GM18870 (cell line): ENCODE measurements around the gene CETN2.

ENCODE experiments used
- ATAC-seq: cut with Tn5 transposase; IDR thresholded peaks from one replicate; pipeline ENCODE4 v1.9.1; 2021; ENCODE audit warnings: moderate library complexity; ENCODE audit not compliant: unreplicated experiment

The CETN2 gene

DNA sequence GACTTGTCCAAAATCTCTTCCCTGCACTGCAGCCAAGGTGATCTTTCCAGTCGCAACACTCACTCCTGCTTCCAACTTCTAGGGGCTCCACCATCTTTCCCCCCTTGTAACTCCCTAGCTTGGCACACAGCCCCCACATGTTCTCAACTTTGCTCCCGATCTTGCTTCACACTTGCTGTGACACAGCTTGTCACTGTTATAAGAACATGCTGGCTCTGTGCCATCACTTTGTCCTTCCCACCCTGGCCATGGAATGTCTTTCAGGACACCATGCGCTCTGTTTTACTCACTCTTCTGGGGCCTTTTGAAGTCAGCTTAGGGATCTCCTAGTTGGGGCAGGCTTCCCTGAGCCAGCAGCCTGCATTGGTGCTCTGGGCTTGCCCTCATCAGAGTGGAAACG lies 2.8 kb upstream of the CETN2 start:
- no peak for ATAC-seq

DNA sequence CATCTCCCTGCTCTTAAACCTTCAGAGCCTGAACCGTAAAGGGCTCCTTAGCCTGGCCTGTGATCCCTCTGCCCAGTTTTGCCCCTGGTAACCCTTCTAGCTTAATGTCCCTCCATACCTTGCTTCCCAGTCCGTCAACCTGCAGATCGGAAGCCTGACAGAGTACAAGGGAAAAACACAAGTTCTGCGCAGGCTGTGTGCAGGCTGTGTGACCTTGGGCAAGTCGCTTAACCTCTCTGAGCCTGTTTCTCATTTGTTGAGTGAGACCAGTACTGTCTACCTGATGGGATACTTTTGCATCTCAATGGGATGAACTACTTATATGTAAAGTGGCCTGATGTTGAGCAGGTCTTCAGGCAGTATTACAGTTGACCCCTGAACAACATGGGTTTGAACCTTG lies 2.0 kb upstream of the CETN2 start:
- ATAC-seq, result no peak

DNA sequence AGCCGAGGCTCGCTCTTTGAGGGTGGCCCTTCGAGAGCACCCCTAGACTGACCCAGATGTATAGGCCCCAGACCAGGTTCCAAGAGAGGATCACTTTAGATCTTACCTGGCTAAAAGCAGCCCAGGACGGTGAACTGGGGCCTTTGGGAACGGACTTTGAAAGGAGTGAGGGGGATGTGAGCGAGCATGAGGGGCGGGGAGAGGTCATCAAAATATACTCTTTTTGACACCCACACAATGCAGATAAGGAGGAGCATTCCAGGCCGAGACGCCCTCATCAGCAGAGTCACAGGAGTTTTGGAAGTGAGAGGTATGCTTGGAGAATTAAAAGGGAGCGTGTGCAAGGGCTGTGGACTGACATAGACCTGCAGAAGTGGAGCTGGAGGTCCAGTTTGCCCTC lies 834 bp upstream of the CETN2 start:
- ATAC-seq, result no peak

DNA sequence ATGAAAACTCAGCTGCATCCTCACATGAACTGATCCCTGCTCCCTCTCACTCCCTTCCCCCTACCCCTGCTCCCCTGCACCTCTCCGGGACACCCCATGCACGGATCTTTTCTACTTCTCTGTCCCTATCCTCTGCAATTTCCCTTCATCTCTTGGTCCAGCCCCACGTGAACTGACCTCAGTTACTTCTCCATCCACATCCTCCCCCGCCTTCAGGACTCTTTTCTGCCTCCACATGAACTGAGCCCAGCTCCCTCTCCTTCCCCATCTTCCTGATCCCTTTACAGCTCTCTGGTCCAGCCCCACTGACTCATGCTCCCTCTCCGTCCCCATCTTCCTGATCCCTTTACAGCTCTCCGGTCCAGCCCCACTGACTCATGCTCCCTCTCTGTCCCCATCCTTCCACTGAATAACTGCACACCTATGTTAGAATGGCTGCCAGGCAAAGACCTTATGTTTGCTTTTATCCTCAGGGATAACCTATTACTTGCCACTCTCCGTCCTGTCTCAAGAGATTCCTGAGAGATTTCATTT lies 5.6 kb downstream of the CETN2 start:
- no peak for ATAC-seq

DNA sequence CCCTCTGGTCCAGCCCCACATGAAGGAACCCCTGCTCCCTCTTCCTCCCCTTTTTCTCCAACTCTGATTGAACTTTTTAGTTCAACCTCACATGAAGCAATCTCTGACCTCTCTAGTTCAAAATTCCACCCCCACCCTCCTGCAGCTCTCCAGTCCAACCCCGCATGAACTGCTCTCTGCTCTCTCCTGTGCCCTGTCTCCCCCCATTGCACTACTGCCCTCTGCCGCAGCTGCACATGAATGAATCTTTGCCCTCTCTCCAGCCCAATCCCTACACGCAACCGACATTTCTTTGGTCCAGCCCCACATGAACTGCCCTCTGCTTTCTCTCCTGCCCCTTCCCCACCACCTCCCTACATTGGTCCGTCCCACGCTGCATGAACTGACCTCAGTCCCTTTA lies 6.9 kb downstream of the CETN2 start:
- no peak for ATAC-seq

DNA sequence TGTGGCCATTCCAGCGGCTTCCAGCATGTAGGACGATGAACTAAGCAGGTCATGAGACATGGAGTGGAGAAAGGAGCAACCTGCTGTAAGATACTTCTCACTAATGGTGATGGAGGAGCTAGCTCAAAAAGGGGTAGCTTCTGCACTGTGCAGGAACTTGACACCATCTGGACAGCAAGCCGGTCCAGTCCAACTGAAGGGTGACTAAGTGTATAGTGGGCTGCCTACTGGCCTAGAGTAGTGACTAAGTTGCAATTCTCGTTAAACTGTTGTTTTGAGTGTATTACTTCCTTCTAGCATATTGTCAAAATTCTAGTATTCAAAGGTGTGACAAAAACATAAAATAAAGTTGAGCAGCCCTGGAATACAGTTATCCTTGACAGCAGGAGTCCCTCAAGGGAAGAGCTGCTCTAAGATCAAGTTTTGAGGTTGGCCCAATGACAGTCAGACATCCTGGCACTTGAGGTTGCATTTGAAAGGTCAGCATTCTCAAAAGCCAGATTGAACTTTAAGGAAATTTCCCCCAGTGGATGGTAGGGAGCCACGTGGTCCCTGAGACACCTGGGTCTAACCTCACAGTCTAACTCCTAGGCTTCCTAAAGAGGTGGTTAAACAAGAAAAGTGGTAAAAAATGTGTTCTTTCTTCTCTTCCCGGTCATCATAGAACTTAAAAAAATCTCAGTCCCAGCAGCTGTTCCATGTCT lies 8.0 kb downstream of the CETN2 start:
- no peak for ATAC-seq

DNA sequence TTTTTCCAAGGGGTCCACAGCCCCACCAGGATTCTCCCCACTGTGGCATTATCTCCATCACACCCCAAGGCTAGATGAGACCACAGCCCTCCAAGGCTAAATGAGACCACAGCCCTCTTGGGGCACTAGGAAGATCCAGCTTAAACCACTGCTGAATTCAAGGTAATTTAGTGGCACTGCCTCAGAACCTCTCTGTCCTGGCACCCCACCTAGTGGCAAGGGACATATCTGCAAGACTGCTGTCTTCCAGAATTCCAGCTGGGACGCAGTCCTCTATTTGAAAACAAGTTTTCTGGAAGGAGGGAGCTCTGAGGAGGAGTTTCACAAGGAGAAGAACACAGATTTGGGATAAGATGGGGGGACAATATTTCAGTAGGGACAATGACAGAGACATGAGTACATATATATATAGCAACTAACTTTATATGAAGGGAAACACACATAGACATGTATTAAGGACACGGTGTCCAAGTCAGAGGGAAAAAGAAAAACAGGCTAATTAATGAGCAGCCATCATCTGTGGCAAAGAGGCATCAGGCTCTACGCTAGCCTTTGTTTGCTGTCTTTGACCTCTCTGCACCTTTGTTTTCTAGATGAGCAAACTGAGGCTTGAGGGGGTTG lies 9.3 kb downstream of the CETN2 start:
- no peak for ATAC-seq

DNA sequence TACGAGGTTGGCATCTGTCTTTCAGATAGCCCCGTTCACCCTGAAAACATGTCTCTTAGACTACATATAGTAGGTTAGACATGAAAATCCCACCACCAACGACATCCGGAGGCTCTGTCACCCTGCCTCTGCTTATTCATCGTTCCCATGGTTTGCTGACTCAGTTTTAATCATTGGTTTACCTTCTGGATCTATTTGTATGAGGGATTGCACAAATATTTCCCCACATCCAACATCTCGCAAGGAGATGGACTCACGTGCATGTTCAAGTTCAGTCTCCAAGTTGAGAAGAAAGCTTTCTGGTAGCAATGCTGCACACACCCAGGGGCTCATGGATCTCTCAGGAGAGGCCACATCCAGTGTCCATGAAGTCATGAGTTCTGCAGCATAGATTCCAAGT lies 10.8 kb downstream of the CETN2 start:
- ATAC-seq, result no peak

DNA sequence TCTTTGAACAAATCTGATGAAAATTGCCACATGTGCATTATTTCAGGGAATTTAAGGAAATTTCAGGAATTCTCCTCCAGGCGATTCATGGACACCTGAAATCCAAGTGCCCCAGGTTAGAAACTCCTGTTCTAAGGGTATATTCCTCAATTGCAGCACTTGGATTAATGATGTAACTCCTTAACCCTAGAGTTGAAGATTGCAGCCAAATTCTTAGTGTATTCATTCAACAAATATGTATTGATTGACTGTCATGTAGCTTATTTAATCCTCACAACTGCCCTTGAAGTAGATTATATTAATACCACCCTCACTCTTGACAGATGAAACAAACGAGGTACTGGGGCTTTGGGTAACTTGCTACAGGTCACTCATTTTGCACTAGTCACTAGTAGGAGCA lies 11.3 kb downstream of the CETN2 start:
- ATAC-seq, result no peak

DNA sequence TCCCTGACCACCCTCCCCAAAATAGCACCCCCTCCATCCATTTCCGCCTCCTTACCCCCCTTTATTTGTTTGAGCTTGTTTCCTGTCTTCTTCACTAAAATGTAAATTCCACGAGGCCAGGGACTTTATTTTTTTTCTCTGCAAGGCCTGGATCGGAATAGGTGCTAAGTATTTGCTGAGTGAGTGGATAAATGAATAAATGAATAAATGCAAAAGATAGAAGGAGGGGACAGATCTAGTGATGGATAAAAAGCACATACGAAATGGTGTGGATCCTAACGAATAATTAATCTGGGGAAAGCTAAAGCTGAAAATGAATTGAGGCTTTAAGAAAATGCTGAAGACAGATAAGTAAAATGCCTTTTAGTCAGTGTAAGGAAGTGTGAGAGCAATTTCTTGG lies 12.2 kb downstream of the CETN2 start:
- no peak for ATAC-seq

DNA sequence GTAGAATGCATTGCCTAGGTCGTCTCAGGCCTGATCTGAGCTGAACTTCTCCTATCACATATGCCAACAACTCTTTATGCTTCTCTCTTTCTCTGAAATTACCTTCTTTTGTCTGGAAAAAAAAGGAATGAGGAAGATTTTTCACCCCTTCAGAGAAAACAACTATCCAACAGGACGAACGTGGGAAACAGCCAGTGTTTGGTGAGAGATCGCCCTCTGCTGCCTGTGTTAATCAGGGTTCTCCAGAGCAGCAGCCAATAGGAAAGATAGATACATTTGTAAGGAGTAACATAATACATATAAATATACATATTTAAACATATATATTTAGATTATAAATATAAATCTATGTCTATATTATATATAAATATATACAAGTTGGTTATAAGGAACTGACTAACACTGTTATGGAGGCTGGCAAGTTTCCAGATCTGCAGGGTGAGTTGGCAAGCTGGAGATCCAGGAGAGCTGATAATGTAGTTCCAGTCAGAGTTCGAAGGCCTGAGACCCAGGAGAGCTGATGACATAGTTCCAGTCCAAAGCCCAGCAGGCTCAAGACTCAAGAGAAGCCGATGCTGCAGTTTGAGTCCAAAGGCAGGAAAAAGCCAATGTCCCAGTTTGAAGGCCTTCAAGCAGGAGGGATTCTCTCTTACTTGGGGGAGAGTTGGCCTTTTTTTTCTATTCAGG lies 13.3 kb downstream of the CETN2 start:
- no peak for ATAC-seq

DNA sequence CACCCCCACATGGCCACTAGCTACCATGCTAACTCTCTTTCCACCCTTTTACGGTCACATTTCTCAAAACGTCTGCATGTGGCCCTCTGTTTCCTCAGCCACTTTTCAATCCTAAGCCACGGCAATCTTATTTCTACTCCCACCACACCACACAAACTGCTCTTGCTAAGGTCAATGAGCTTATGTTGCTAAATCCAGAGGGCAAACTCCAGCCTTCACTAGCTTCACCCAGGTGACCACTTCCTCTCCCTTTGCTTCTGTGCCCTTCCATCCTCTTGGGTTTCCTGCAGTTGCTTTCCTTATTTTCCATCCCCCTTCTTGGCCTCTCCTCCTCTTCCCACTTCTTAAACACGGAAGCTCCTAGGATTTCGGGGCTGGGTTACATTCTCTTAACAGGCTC lies 16.5 kb downstream of the CETN2 start:
- no peak for ATAC-seq

DNA sequence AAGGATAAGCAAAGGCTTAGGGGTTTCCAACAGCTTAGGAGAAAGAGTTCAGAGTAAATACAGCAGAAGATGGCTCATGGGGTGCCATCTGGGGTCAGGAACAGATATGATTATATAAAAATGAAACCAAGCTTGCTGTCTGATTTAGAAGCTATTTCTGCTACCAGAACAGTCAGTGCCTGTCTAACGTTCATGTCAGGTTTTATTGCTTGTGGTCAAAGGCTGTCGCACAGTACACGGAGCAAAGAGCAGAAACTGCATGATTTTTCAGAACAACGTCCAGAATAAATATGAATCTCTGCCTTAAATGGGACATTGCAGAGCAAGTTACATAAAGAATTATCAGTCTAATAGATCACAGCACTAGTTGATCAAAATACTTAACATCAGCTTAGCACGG lies 17.4 kb downstream of the CETN2 start:
- no peak for ATAC-seq

DNA sequence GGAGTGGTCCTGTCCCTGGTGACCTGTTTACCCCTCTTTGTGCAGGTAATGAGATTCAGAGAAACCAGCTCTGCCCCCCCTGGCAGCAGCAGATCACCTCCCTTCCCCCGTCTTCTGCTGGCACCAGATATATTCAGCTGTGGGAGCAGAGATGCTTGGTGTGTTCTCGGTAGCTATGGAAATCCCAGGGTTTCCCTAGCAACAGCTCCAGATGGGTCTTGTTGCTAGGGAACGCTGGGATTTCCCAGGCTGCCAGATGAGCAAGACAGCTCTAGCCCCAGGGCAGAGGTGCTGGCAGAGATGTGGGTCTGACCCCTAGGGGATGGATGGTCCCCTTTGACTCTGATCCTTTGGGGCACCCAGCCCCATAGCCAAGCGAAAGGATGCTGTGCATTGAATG lies 20.2 kb downstream of the CETN2 start:
- ATAC-seq, result no peak

DNA sequence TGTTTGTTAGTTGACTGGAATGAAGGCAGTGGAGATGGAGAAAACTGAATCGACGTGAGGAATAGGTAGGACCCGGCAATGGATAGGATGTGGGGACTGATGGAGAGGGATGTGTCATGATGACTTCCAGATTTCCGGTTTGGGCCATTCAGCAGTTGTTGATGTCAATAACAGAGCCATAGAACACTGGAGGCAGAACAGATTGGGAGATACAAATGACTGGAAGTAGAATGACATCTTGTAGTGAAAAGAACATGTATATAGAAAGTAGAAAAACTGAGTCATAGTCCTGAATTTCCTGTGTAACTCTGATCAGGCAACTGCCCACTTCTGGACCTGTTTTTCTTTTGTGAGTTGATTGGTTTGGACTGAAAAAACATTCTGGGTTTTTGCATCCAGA lies 24.5 kb downstream of the CETN2 start:
- ATAC-seq, result no peak

DNA sequence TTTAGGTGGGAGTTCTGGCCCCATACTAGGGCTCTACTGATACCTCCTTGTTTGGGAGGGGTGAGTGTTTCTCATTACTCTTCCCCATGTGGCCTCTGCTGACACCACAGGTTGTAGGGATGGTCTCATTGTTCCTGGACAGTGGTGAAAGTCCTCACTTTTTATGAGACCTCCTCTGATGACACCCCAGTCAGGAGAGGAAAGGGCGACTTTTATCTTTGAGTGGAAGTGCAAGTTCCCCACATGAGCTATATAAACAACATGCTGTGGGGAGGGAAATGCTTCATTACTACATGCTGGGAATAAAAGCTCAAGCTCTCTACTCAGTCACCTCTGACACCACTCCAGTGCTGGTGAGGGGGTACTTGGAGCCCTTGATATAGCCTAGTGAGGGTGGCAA lies 31.6 kb downstream of the CETN2 start:
- ATAC-seq, result no peak

DNA sequence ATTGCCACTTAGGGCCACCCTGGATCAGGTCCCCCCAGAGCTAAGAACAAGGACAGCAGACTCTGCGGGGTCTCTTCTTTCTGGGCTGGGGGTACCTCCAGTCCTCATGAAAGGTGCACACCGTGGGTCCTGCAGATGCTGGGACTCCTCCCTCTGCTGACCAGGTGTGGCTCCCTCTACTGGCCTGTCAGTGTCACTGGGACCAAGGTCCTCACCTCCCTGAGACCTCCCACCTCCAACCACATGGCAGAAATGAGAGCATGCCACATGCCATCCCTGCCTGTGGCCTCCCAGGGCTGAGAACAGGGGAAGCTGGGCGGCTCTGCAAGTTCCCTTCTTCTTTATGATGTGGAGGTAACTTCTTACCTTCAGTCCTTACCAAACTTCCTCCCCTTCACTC lies 43.5 kb downstream of the CETN2 start:
- peak; percentile 84 for ATAC-seq
